Measurements from ENCODE around the gene TMPRSS13.
"Not testable (repeated sequence)": the region's sequence is repeated elsewhere in the genome, so short reads cannot be mapped to it uniquely, and the experiment has no call there.

TMPRSS13 gene

DNA sequence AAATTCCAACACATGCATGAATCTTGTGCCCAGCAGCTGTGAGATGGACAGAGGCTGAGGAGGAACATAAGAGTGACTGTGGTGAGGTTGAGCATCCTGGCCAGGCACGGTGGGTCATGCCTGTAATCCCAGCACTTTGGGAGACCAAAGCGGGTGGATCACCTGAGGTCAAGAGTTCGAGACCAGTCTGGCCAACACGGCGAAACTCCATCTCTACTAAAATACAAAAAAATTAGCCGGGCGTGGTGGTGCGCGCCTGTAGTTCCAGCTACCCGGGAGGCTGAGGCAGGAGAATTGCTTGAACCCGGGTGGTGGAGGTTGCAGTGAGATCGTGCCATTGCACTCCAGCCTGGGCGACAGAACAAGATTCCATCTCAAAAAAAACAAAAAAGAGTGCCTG is 63.7 kb downstream of the TMPRSS13 start:
- not testable (repeated sequence) for H3K4me3 ChIP-seq (ENCODE audit: low read length); DNase-seq (ENCODE audit: low read depth, low spot score)

GRCh38 chr11:117863383-117863782 is 65.8 kb downstream of the TMPRSS13 start:
- no peak for DNase-seq (ENCODE audit: low read depth, low spot score)
- no peak overlapping the region for H3K4me3 ChIP-seq (ENCODE audit: low read length)

DNA sequence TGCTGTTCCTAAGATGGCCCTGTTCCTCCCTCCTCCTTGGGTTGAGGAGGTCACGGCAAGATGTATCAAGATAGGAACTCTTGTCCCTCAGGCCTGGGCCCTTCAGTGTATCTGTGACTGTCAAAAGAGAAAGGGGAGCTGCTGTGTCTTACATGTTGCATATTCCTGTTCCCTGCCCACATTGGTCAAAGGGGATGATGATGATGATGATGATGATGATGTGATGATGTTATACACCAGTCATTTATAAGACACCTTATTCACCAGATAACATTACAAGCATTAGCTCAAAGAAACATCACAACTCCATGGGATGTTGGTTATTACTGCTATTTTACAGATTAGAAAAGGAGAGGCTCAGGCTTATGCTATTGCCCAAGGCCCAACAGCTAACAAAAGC is 66.4 kb downstream of the TMPRSS13 start:
- H3K4me3 ChIP-seq (ENCODE audit: low read length) = no peak overlapping the region
- DNase-seq (ENCODE audit: low read depth, low spot score) = no peak

- DNase-seq (ENCODE audit: low read depth, low spot score) = no peak
- no peak overlapping the region for H3K4me3 ChIP-seq (ENCODE audit: low read length)
These were observed 67.0 kb downstream of the TMPRSS13 start for GRCh38 chr11:117862019-117862725.

DNA sequence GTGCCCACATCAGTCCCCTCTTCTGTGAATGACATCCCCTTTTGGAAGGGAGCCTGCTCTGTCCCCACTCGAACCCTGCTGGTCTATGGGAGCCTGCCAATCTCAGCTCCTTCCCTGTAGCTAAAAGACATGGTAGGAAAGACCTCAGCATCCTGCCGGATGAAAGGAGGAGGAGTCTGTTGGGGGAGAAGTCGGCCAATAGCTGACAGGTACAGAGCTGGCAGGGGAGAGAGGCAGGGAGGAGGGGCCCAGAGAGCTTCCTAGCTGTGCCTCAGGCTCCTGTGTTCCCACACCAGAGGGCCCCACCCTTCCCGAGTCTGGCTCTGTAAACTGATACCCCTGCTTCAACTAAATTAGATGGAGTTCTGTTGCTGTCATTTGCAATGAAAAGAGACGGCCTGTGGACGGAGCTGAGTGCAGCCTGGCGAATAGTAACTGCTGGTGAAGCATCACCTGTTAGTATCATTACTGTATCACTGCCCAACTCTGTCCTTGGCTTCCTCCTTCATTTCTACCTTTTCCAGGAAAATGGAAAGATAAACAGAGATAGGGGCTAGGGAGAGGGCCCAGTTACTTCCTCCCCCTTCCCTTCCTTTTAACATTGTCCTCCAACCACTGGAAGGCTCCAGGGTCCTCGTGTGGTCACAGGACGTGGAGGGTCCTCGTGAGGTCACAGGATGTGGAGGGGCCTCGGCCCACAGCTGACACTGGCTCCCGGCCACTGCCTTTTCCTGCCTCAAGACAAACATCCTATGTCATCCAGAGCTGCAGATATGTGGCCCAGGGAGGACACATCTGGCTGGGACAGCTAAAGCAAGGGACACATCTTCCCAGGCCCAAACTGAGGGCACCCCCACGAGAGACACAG is 67.8 kb downstream of the TMPRSS13 start:
- no peak overlapping the region for H3K4me3 ChIP-seq (ENCODE audit: low read length)
- DNase-seq (ENCODE audit: low read depth, low spot score) = no peak

- no peak overlapping the region for H3K4me3 ChIP-seq (ENCODE audit: low read length)
- no peak for DNase-seq (ENCODE audit: low read depth, low spot score)
These were observed 69.1 kb downstream of the TMPRSS13 start for GRCh38 chr11:117860139-117860538.

DNA sequence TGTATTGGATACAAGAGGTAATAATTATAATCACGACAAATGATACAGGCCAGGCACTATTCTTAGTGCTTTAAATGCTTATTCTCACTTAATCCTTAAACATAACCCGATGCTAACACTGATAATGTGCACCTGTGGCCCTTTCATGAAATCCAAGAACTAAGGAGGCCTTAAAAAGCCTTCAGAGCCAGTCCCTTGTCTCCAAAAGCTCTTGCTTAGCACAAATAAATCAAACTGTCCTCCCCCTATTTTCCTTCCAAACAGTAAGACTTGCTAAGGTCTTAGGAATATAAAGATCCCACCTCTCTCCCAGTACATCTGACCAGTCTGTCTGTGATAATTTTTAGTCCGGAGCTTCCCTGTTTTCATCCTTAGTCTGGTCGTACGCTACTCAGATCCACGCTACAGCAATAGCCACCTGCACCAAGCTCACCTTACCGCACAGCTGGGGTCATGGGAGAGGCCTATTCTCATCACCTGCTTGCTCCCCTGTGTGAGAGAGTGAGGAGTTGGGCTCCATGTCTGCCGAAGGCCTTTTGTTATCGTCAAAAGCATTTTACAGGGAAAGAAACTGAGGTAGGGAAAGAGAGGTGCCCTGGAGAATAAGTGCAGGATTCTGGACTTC is 69.6 kb downstream of the TMPRSS13 start:
- H3K4me3 ChIP-seq (ENCODE audit: low read length) = no peak overlapping the region
- DNase-seq (ENCODE audit: low read depth, low spot score) = no peak

- no peak overlapping the region for H3K4me3 ChIP-seq (ENCODE audit: low read length)
- DNase-seq (ENCODE audit: low read depth, low spot score) = no peak
These were observed 70.1 kb downstream of the TMPRSS13 start for GRCh38 chr11:117859061-117859460.

DNA sequence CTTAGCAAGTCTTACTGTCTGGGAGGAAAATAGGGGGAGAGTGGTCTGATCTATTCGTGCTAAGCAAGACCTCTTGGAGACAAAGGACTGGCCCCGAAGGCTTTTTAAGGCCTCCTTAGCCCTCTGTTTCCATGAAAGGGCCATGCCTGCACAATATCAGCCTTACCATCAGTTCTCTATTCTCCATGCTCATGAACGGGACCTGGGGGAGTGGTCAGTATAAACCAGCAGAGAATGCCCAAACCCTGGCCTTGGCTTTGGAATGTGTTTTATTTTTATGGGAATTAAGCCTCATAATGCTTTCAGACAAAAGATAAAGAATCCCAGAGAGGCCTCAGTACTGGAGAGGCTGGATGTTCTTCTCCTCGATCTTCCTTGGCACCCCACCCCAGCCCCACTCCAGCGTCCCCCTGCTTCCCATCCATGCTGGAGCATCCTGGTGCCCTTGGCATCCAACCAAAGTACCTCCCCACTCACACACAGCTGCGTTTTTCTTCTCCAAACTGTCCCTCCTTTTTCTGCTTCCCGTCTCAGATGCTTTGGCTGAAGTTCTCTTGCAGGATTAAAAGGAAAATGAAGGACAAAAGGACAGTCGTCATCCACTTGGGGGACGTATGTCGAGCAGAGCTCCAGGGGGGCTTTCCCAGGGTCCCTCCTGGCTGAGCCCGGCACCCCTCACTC is 71.3 kb downstream of the TMPRSS13 start:
- DNase-seq (ENCODE audit: low read depth, low spot score) = no peak
- H3K4me3 ChIP-seq (ENCODE audit: low read length) = no peak overlapping the region

DNA sequence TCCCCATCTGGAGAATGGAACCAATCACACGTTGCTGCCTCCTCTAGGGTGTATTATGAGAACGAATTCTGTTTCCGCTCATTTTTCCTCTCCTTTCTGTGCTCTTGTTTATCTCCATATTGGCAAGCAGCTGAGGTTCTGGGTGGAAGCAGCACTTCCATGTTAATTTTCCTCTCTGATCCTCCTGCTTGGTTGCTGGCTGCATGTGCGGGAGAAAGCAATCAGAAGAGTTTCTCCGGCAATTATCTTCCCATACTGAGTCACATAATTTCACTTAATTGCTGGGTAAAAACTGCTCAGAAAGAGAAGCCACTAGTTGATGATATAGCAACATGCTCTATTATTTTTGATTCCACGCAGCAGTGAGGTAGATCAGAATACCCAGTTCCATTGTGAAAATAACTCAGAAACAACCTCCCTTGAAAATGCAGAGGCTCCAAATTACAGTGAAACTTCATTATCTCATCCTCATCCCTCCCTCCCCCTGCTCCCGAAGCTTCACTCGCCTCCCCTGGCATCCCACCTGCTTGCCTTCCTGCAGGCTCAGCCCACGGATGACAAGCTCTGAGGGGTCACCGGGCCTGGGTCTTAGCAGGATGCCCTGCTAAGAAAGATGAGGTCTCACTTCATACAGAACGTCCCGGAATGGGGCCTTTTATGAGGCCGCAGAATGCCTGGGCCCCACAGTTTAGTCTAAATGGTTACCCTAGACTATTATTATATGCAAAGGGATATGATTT is 73.1 kb downstream of the TMPRSS13 start:
- no peak for DNase-seq (ENCODE audit: low read depth, low spot score)
- no peak overlapping the region for H3K4me3 ChIP-seq (ENCODE audit: low read length)

- DNase-seq (ENCODE audit: low read depth, low spot score) = no peak
- no peak overlapping the region for H3K4me3 ChIP-seq (ENCODE audit: low read length)
These were observed 73.9 kb downstream of the TMPRSS13 start for GRCh38 chr11:117855186-117855845.

GRCh38 chr11:117852309-117852708 is 76.9 kb downstream of the TMPRSS13 start:
- no peak overlapping the region for H3K4me3 ChIP-seq (ENCODE audit: low read length)
- DNase-seq (ENCODE audit: low read depth, low spot score) = no peak

DNA sequence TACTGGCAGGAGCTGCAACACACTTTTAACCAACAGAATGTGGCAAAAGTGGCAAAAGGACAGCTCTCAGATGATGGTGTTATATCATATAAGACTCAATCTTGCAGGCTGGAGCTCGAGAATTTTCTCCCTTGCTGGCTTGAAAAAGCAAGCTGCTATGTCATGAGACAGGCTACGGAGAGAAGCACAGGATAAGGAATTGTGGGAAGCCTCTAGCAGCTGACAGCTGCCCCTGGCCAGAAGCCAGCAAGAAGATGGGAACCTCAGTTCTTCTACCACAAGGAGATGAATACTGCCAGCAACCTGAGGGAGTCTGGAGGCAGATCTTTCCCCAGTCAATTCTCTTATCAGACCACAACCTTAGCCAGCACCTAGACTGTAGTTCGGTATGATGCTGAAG is 77.3 kb downstream of the TMPRSS13 start:
- DNase-seq (ENCODE audit: low read depth, low spot score) = no peak

GRCh38 chr11:117851106-117851505 is 78.1 kb downstream of the TMPRSS13 start:
- no peak for DNase-seq (ENCODE audit: low read depth, low spot score)

More for the DNA sequence above, 77.3 kb downstream of the TMPRSS13 start:
- no peak overlapping the region for H3K4me3 ChIP-seq (ENCODE audit: low read length)

More at GRCh38 chr11:117851106-117851505, 78.1 kb downstream of the TMPRSS13 start:
- H3K4me3 ChIP-seq (ENCODE audit: low read length) = no peak overlapping the region

All from Jurkat, Clone E6-1 (cell line).